GM18520 (cell line): ENCODE data around the gene CRKL.
"Not testable (repeated sequence)": the region's sequence is repeated elsewhere in the genome, so short reads cannot be mapped to it uniquely, and the experiment has no call there.

ENCODE experiments used
- ATAC-seq: cut with Tn5 transposase; IDR thresholded peaks from one replicate; pipeline ENCODE4 v1.9.1; 2021; ENCODE audit not compliant: unreplicated experiment

The CRKL gene

GRCh38 chr22:20901093-20902033, 15.8 kb upstream of the CRKL start:
- not testable (repeated sequence) for ATAC-seq

GRCh38 chr22:20903093-20903492, 14.1 kb upstream of the CRKL start:
- ATAC-seq = no peak

GRCh38 chr22:20904008-20904979, 12.9 kb upstream of the CRKL start:
- ATAC-seq = no peak

GRCh38 chr22:20904980-20905355, 12.2 kb upstream of the CRKL start:
- ATAC-seq = no peak

- no peak for ATAC-seq
Measured at GRCh38 chr22:20905415-20906386, 11.5 kb upstream of the CRKL start.

GRCh38 chr22:20906387-20906767, 10.8 kb upstream of the CRKL start:
- no peak for ATAC-seq

GRCh38 chr22:20908717-20909116, 8.5 kb upstream of the CRKL start:
- not testable (repeated sequence) for ATAC-seq

GRCh38 chr22:20909543-20910303, 7.5 kb upstream of the CRKL start:
- no peak for ATAC-seq

GRCh38 chr22:20912494-20912893, 4.7 kb upstream of the CRKL start:
- ATAC-seq = no peak

- no peak for ATAC-seq
Measured at GRCh38 chr22:20918663-20919218, 1.5 kb downstream of the CRKL start.

GRCh38 chr22:20919718-20920117, 2.5 kb downstream of the CRKL start:
- no peak for ATAC-seq

GRCh38 chr22:20920881-20921203, 3.6 kb downstream of the CRKL start:
- ATAC-seq = no peak

GRCh38 chr22:20922141-20922751, 5.0 kb downstream of the CRKL start:
- ATAC-seq = no peak

- ATAC-seq = no peak
Measured at GRCh38 chr22:20926243-20926642, 9.0 kb downstream of the CRKL start.

- ATAC-seq = no peak
Measured at GRCh38 chr22:20927940-20928572, 10.8 kb downstream of the CRKL start.

- no peak for ATAC-seq
Measured at GRCh38 chr22:20928573-20928967, 11.4 kb downstream of the CRKL start.

- no peak for ATAC-seq
Measured at GRCh38 chr22:20930004-20930403, 12.8 kb downstream of the CRKL start.

- ATAC-seq = not testable (repeated sequence)
Measured at GRCh38 chr22:20930435-20930834, 13.2 kb downstream of the CRKL start.
